ENCODE measurements around the gene PALLD. TPM values are rescaled to one million over a fixed set of nuclear protein-coding genes. Genes with fewer than 3 reads are reported as not detected.

Gene PALLD
- total RNA-seq, 1 donor from 2014 or later = 221 TPM

- peak; percentile 90 for DNase-seq
Observed at GRCh38 chr4:168831919-168832762, 335.3 kb downstream of the PALLD start.

GRCh38 chr4:168832763-168833575 is 336.1 kb downstream of the PALLD start:
- DNase-seq = peak; percentile 63

GRCh38 chr4:168833881-168834280 is 337.0 kb downstream of the PALLD start:
- DNase-seq = no peak

GRCh38 chr4:168835880-168836454 is 339.1 kb downstream of the PALLD start:
- no peak for DNase-seq

- DNase-seq = no peak
Observed at GRCh38 chr4:168836490-168836889, 339.6 kb downstream of the PALLD start.

GRCh38 chr4:168837922-168838321 is 341.1 kb downstream of the PALLD start:
- no peak for DNase-seq

- no peak for DNase-seq
Observed at GRCh38 chr4:168839758-168840391, 343.0 kb downstream of the PALLD start.

- no peak for DNase-seq
Observed at GRCh38 chr4:168840392-168840763, 343.5 kb downstream of the PALLD start.

GRCh38 chr4:168841000-168841671 is 344.3 kb downstream of the PALLD start:
- no peak for DNase-seq

- no peak for DNase-seq
Observed at GRCh38 chr4:168841672-168842019, 344.8 kb downstream of the PALLD start.

- DNase-seq = no peak
Observed at GRCh38 chr4:168842186-168842585, 345.3 kb downstream of the PALLD start.

- DNase-seq = no peak
Observed at GRCh38 chr4:168843635-168844034, 346.8 kb downstream of the PALLD start.

- DNase-seq = no peak
Observed at GRCh38 chr4:168844353-168845049, 347.6 kb downstream of the PALLD start.

- no peak for DNase-seq
Observed at GRCh38 chr4:168845897-168846296, 349.0 kb downstream of the PALLD start.

GRCh38 chr4:168846414-168846813 is 349.6 kb downstream of the PALLD start:
- DNase-seq = no peak

- no peak for DNase-seq
Observed at GRCh38 chr4:168847771-168848502, 351.1 kb downstream of the PALLD start.

- peak; percentile 50 for DNase-seq
Observed at GRCh38 chr4:168849030-168849675, 352.3 kb downstream of the PALLD start.

GRCh38 chr4:168849997-168850396 is 353.1 kb downstream of the PALLD start:
- no peak for DNase-seq

GRCh38 chr4:168852387-168852786 is 355.5 kb downstream of the PALLD start:
- no peak for DNase-seq
